Glutamatergic neuron (in vitro differentiated cells): Measurements from ENCODE around the gene VWA2. TPM values are rescaled to one million over a fixed set of nuclear protein-coding genes. Genes with fewer than 3 reads are reported as not detected.

Experiments used
- DNase-seq: peaks from one replicate; pipeline ENCODE4 v3.0.0; 2022
- H3K27ac Mint-ChIP-seq: one replicate; pipeline ENCODE4 v1.8.0; 2020; ENCODE audit warnings: mild to moderate bottlenecking, mixed read lengths, inconsistent platforms; ENCODE audit not compliant: unreplicated experiment
- H3K27me3 Mint-ChIP-seq: one replicate; pipeline ENCODE4 v1.8.0; 2020; ENCODE audit warnings: mild to moderate bottlenecking, moderate library complexity, mixed read lengths, inconsistent platforms; ENCODE audit not compliant: unreplicated experiment
- H3K36me3 Mint-ChIP-seq: one replicate; pipeline ENCODE4 v1.8.0; 2020; ENCODE audit warnings: mild to moderate bottlenecking, mixed read lengths, inconsistent platforms; ENCODE audit not compliant: unreplicated experiment
- H3K4me1 Mint-ChIP-seq: one replicate; pipeline ENCODE4 v1.8.0; 2020; ENCODE audit warnings: mild to moderate bottlenecking, low read depth, mixed read lengths, inconsistent platforms; ENCODE audit not compliant: unreplicated experiment
- H3K4me3 Mint-ChIP-seq: one replicate; pipeline ENCODE4 v1.8.0; 2020; ENCODE audit warnings: mild to moderate bottlenecking, mixed read lengths, inconsistent platforms; ENCODE audit not compliant: unreplicated experiment
- H3K9me3 Mint-ChIP-seq: one replicate; pipeline ENCODE4 v1.8.0; 2020; ENCODE audit warnings: mild to moderate bottlenecking, moderate library complexity, mixed read lengths, inconsistent platforms; ENCODE audit not compliant: unreplicated experiment
- total RNA-seq: library from RNA; stranded (reverse); fragmentation: NEBNext Ultra II Directional; extraction: Animal tissue kit (Norgen Biotek cat#: 25700); gene quantifications from one replicate; pipeline ENCODE4 v1.2.1, GENCODE V29; 2021; ENCODE audit not compliant: unreplicated experiment
- TF ChIP-seq, protein P1 (sequence below): fragments of 200-600 bp; sonication (generic); IDR thresholded peaks from one replicate; pipeline ENCODE4 v1.5.0; 2021; ENCODE audit not compliant: partially characterized antibody, unreplicated experiment

Gene VWA2
- total RNA-seq, 1 donor from 2014 or later = not detected

DNA sequence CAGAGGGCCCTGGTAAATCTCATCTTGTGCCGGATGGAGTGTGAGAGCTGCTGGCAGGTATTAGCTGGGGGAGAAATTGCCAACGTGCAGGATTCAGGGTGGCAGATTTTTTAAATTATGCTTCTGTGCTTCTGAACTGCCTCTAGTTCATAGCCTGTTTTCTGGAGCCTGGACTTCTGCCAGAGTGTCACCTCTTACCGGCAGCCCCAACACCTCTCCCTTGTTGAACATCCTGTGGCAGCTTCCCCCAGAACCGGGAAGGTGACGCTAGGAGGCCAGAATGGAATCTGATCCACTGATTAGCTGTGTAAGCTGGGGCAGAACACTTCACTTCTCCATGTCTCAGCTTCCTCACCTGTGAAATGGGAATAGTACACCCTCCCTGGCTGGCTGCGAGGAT lies 5.1 kb downstream of the VWA2 start:
- Mint-ChIP-seq H3K27ac (no peak overlapping the region), H3K9me3 (no peaks in the 10 kb centered on the region), H3K4me1 (no peaks in the 10 kb centered on the region), H3K4me3 (no peak overlapping the region), H3K36me3 (no peaks in the 10 kb centered on the region), H3K27me3 (peaks cover 3% of the 10 kb centered on the region)
- DNase-seq = no peak
- TF ChIP-seq, protein P1, sequence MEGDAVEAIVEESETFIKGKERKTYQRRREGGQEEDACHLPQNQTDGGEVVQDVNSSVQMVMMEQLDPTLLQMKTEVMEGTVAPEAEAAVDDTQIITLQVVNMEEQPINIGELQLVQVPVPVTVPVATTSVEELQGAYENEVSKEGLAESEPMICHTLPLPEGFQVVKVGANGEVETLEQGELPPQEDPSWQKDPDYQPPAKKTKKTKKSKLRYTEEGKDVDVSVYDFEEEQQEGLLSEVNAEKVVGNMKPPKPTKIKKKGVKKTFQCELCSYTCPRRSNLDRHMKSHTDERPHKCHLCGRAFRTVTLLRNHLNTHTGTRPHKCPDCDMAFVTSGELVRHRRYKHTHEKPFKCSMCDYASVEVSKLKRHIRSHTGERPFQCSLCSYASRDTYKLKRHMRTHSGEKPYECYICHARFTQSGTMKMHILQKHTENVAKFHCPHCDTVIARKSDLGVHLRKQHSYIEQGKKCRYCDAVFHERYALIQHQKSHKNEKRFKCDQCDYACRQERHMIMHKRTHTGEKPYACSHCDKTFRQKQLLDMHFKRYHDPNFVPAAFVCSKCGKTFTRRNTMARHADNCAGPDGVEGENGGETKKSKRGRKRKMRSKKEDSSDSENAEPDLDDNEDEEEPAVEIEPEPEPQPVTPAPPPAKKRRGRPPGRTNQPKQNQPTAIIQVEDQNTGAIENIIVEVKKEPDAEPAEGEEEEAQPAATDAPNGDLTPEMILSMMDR = no peak

GRCh38 chr10:114245121-114245791 lies 6.2 kb downstream of the VWA2 start:
- TF ChIP-seq, protein P1 = no peak
- Mint-ChIP-seq H3K9me3 (no peaks in the 10 kb centered on the region), H3K36me3 (no peaks in the 10 kb centered on the region), H3K4me1 (no peaks in the 10 kb centered on the region), H3K27me3 (peaks cover 4% of the 10 kb centered on the region), H3K27ac (no peak overlapping the region), H3K4me3 (no peak overlapping the region)
- DNase-seq = no peak

DNA sequence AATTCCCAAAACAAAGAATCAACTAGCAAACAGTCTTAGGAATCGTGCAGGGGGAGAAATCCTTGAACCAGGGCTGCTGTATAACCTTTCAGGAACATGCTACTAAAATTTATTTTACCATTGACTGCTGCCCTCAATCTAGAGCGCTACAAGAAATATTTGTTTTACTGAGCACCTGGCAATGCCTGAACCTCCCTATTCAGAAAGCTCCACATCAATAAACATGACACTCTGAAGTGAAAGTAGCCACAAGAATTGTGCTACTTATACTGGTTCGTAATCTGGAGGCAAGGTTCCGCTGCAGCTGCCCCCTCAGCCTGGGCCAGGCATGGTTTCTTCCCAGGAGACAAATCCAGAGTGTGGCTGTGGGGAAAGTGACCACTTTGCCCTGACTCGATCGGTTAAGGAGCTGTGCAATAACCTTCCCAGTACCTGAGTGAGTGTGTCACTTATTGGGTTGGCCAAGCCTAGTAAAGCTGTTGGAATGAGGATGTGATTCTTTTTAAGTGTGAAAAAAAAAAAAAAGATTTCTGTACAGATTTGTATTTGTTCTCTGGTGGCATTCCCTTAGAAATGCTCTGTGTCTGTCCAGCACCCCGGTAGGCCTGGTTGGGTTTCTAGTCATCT lies 7.7 kb downstream of the VWA2 start:
- TF ChIP-seq, protein P1 = no peak
- H3K27me3 Mint-ChIP-seq = peaks cover 3% of the 10 kb centered on the region
- no peaks in the 10 kb centered on the region for H3K4me1 Mint-ChIP-seq
- no peak overlapping the region for H3K4me3 Mint-ChIP-seq
- no peaks in the 10 kb centered on the region for H3K9me3 Mint-ChIP-seq
- no peaks in the 10 kb centered on the region for H3K36me3 Mint-ChIP-seq
- H3K27ac Mint-ChIP-seq = no peak overlapping the region
- DNase-seq = no peak

- no peak overlapping the region for H3K27ac Mint-ChIP-seq
- TF ChIP-seq, protein P1 = no peak
- peaks cover 7% of the 10 kb centered on the region for H3K27me3 Mint-ChIP-seq
- H3K4me1 Mint-ChIP-seq = no peaks in the 10 kb centered on the region
- no peak for DNase-seq
- H3K36me3 Mint-ChIP-seq = no peaks in the 10 kb centered on the region
- H3K9me3 Mint-ChIP-seq = no peaks in the 10 kb centered on the region
- no peak overlapping the region for H3K4me3 Mint-ChIP-seq
These were observed 11.2 kb downstream of the VWA2 start for GRCh38 chr10:114250236-114250635.

- no peak overlapping the region for H3K27ac Mint-ChIP-seq
- no peak for DNase-seq
- H3K36me3 Mint-ChIP-seq = no peaks in the 10 kb centered on the region
- H3K4me1 Mint-ChIP-seq = no peaks in the 10 kb centered on the region
- TF ChIP-seq, protein P1 = no peak
- no peak overlapping the region for H3K4me3 Mint-ChIP-seq
- H3K9me3 Mint-ChIP-seq = no peaks in the 10 kb centered on the region
- peaks cover 7% of the 10 kb centered on the region for H3K27me3 Mint-ChIP-seq
These were observed 11.7 kb downstream of the VWA2 start for GRCh38 chr10:114250716-114251115.
